Measurements from ENCODE around the gene GNG4.
"Not testable (repeated sequence)": the region's sequence is repeated elsewhere in the genome, so short reads cannot be mapped to it uniquely, and the experiment has no call there.

Gene GNG4

DNA sequence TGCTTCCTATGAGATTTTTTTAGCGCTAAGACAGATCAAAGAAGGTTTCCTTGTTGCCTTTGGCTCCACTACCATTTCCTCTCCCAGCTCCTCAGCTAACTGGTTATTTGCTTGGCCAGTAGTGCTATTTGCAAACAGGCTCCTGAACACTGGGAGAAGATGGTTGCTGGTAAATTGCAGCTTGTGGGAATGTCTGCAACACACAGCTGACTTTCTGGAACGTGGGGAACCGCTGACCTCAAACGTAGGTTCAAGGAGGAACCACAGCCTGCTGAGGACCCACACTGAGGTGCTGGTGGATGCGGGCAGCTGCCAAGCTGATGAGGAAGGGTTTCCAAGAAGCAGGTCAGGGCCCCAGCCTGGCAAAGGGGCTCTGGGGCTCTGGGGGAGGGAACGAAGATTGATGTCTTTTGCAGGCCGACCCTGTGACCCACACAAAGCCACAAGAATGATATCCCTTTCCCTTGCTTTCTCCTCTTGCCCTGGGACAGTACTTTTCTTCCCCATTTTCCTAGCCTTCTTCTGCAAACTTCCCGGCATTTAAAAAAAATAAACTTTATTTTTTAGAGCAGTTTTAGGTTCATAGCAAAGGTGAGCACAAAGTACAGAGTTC is 24.8 kb downstream of the GNG4 start:
- DNase-seq, result no peak

DNA sequence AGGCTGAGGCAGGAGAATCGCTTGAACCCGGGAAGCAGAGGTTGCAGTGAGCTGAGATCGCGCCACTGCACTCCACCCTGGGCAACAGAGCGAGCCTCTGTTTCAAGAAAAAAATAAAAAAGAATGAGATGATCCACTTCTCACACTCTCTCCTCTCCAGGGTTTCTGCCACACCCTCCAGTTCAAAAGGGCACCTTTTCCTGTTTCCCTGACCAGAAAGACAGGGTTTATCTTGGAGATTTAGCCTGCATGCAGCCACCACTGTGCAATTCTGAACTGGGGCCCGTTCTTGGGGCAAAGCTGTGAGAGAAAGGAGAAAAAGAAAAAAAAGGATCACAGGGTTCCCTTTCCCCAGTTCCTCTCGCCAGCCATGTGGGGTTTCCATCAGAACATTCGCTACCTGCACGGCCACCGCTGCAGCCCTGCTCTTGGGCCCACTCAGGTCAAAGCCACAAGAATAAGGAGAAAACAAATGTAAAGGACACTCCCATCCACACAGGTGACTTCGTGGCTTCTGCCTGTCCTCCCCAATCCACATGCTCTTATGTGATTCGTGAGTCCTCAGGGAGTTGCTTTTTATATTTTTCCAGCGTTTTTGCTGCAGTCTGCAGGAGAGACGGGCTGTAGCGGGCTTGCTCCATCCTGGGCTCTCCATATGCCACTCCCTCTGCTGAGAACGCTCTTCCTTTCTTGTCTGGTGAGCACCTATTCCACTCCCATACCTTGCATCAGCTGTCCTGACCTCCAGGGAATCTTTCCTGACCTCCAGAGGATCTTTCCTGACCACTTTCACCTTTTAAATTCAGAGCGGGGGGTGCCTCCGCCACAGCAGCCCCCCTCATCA is 26.4 kb downstream of the GNG4 start:
- DNase-seq, result no peak

DNA sequence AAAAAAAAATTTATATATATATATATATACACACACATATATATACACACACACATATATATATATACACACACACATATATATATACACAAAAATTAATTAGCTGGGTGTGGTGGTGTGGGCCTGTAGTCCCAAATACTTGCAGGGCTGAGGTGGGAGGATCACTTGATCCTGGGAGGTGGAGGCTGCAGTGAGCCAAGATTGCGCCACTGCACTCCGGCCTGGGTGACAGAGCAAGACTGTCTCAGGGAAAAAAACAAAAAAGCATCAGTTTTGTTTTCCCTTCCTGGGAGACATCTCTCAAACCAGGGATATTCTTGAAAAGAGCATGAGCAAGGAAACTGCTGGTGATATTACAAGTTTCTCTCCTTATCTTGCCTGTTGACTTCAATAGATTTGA is 30.4 kb downstream of the GNG4 start:
- not testable (repeated sequence) for DNase-seq

DNA sequence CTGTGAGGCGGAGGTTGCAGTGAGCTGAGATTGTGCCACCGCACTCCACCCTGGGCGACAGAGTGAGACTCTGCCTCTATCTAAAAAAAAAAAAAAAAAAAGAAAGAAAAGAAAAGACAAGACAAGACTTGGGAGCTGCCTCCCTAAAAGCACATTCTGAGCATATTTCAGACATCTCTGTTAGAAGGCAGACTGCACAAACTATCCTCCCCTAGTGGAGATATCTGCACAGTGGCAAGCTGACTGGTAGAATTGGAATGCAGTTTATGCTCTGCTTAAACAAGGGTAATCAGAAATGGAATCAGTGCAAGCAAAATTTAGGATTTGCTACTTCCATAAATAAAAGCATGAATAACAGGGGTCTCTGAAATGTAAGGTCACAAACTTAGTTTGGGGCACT is 31.8 kb downstream of the GNG4 start:
- no peak for DNase-seq

DNA sequence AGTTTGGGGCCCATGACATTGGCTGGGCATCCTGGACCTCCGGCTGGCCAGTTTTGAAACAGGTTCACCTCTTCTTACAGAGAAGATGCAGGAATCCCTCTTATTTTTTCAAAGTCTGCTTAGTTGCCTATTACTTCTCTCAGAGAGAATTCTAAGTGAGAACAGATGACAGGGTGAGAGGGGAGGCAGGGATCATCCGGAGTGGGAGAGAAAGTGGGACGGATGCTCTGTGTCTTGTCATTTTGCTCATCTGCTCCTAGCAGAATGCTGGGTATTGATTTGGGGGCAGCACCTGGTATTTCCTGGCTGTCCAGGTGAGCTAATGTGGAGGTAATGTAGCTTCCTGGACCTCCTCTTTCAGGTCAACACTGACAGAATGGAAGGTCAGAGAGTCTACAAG is 32.4 kb downstream of the GNG4 start:
- no peak for DNase-seq

DNA sequence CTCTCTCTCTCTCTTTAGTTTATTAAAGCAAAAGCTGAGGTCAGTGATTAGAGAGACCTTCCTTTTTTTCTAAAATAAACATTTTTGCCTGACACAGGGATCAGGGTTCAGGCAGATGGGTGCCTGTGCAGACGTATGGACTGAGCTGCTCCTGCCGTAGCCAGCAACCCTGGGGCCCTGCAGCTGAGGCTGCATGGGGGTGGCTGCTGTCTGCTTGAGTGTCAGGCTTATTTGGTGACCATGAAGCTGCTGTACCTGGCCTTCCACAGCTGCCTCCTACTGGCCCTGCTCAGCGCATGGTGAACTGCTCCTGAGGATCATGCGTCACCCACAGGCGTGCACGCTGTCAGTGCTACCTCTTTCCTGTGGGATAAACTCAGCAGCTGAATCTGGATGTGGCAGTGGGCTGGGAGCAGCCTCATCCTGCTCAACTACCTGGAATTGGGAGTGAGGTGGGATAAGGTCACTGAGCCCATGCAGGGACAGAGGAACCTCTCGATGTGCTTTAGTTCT is 35.1 kb downstream of the GNG4 start:
- DNase-seq, result no peak

DNA sequence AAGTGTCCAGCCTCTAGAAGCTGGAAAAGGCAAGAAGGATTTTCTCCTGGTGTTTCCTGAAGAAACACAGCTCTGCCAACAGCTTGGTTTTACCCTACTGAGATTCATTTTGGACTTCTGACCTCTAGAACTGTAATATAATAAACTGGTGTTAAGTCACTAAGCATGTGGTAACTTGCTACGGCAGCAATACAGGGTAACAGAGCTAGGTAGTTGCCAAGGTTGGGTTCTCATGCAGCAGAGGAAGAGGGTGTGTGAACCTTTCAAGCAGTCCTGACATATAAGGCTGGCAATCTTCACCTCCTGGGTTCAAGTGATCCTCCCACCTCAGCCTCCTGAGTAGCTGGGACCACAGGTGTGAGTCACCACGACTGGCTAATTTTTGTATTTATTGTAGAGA is 36.0 kb downstream of the GNG4 start:
- no peak for DNase-seq

DNA sequence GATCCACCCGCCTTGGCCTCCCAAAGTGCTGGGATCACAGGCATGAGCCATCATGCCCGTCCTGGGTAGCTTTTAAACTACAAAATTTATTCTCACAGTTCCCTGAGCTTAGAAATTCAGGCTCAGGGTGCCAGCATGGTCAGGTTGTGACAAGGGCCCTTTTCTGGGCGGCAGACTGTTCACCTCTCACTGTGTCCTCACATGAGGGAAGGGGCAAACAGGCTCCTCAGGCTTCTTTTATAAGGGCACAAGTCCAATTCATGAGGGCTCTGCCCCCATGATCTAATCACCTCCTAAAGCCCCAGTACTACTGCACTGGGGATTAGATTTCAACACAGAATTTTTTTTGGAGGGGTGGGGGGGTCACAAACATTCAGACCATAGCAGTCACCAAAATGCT is 36.8 kb downstream of the GNG4 start:
- DNase-seq, result no peak

DNA sequence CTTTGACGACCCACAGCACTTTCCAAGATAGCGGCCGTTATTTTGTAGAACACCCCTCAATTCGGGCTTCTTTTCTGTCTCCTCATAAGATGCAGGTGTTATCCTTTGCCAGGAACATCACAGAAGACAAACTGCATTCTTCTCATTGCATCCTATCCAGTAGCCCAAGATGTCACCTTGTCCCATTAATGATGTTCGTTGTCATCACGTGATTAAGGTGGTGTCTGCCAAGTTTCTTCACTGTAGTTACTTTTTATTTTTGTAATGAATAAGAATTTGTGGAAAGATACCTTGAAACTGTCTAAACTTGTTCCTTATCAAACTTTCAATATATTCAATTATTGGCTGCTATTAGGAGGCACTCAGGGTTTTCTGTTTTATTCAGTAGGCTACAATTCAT is 39.4 kb downstream of the GNG4 start:
- no peak for DNase-seq

DNA sequence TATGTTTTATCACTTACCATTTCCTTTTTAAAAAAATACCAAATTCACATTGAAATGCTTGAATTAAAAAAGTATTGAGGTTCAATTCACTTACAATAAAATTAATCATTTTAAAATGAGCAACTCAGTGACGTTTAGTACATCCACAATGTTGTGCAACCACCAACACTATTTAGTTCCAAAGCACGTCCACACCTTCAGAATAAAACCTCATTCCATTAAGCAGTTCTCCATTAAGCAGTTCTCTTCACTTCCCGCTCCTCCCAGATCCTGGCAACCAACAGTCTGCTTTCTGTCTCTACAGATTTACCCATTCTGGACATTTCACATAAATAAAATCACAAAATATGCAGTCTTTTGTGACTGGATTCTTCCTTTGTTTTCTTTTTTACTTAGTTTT is 41.3 kb downstream of the GNG4 start:
- DNase-seq, result no peak

DNA sequence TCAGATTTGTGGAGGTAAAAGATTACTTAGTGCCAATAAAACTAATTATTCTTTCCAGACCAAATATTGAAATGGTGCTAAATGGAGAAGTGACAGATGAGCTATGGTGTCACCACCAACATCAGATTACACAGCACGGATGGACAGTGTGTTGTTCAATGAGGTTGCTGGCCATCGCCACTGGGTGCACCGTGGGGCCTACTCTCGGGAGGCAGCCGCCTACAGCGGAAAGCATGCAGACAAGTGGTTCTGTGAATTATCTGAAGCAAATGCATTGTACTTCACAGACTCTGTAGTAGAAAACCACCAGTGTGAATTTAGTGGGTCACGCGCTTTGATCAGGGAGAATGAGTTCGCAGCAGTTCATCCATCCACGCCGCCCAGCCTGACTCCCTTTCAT is 42.3 kb downstream of the GNG4 start:
- no peak for DNase-seq

DNA sequence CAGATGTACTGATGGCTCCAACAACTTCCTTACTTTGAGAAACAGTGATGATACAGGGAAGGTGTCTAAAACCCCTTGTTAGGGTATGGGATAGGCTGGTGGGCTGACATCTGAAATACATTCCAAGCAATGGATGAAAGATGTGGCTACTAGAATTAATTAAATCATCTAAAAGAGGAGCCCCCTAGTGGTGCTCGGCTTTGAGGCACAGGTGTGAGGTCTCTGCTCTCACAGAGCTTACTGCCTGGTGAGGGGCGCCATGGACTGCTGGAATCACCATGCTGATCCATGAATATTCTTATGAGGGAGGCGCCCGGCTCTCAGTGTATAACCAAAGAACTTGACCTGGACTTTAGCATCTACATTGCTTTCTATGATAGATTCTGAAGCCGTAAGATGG is 48.5 kb downstream of the GNG4 start:
- no peak for DNase-seq

DNA sequence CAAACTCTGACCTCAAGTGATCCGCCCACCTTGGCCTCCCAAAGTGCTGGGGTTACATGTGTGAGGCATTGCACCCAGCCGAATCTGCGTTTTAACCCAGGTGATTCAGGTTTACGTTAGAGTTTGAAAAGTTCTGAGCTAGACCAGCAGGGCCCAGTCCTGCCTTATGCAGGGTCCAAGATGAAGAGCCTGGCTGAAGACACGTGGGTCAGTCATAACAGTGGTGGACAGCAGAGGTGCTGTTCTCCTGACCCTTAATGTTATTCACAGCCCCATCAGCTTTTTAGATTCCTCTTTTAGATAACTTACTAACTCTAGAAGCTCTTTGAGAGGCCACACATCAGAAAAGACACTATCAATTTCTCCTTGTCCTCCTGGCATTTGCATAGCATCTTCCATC is 50.0 kb downstream of the GNG4 start:
- no peak for DNase-seq

DNA sequence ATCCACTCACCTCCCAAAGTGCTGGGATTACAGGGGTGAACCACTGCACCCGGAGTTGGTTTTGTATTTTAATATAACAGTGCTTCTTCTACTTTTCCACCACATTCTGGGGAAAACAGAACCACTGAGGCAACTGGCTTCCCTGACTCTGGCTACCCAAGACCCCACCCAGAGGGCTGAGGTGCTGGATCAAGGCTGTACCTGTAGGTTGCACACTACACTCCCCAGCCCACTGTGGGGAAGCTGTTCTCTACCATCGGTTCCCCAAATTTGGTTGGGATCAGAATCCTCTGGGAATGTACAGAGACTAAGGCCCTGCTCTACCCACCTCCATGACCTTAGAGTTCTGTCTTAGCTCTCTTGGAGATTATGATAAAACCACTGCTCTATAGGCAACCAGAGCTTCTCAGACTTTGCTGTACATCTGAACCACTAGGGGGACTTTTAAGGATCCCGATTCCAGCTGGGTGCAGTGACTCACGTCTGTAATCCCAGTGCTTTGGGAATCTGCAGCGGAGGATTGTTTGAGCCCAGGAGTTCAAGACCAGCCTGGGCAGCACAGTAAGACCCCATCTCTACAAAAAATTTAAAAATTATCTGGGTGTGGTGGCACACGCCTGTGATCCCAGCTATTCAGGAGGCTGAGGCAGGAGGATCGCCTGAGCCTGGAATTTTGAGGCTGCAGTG is 51.6 kb downstream of the GNG4 start:
- DNase-seq, result no peak

DNA sequence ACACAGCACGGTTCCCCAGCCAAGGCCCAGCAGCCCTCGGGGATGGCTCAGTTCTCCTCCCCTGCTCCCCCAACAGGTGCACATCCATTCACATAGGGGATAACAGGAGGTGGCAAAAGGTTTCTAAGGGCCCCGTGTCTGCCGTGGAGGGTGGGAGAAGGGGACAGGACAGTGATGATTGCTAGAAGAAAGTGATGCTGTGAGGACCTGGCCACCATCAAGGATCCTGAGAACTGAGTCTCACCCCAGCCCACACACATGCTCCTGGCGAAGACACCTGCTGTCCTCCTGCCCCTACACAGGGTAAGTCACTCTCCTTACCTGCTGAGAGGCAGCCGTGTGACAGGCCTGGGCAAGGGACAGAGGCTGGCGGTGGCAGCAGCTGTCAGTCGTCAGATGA is 54.5 kb downstream of the GNG4 start:
- no peak for DNase-seq

DNA sequence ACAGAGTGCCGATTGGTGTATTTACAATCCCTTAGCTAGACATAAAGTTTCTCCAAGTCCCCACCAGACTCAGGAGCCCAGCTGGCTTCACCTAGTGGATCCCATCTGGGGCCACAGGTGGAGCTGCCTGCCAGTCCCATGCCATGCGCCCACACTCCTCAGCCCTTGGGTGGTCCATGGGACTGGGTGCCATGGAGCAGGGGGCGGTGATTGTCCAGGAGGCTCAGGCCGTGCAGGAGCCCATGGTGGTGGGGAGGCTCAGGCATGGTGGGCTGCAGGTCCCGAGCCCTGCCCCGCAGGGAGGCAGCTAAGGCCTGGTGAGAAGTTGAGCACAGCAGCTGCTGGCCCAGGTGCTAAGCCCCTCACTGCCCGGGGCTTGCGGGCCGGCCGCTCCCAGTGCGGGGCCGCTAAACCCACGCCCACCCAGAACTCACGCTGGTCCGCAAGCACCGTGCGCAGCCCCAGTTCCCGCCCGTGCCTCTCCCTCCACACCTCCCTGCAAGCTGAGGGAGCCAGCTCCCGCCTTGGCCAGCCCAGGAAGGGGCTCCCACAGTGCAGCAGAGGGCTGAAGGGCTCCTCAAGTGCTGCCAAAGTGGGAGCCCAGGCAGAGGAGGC is 55.2 kb downstream of the GNG4 start:
- DNase-seq, result not testable (repeated sequence)

DNA sequence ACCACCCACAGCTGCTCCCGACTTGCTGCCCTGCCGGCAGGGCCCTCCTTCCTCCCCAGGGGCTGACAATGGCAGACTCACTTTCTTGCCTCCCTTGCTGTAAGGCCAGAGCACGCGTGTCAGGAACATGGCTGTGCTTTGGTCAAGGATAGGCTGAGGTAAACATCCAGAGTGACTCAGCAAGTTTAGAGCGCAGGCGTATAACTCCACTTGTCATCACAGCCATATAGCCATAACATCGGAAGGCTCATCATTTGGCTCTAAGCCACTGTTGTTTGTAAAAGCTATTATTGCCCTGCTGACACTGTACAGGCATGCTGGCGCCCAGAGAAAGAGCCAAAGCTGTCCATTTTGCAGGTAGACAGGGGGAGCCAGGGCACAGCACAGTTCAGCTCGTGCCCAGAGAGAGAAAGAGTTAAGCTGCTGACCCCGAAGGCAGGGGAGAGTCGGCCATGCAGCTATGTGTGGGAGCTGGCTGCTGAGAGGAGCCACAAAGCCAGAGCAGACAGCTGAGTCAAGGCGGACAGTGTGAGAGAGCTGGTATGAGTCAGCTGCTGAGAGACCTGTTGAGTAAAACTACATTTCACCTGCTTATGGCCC is 60.6 kb downstream of the GNG4 start:
- peak; percentile 35 for DNase-seq

DNA sequence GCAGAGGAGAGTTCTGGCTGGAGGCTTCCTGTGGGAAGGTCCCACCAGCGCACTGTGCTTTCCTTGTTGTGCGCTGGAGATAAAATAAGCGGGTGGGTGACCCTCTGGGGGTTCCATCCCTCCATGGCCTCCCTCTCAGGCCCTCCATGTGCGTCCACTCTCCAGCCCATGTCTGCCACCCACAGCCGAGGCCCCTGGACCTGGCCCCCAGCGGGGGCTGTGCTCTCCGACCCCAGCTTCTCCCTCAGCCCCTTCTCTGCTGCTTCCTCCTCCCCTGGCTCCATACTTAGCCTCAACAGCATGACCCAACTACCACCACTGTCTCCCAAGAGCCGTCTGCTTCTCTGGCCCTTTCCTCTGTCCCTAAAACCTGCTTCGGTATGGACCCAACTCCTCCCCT is 61.4 kb downstream of the GNG4 start:
- DNase-seq, result no peak

DNA sequence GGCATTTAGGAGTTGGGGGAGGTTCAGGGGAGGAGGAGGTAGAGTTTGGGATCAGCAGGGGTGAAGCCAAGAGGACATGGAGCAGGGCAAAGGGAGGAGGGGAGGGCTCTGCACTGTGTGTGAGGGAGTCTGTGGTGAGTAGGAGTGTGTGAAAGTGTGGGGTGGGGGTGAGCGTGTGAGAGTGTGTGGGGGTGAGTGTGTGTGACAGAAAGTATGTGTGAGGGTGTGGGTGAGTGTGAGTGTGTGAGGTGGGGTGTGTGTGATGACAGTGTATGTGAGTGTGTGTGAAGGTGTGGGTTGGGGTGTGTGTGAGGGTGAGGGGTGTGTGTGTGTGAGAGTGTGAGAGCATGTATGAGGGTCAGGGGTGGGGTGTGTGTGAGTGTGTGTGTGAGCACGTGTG is 62.6 kb downstream of the GNG4 start:
- DNase-seq, result no peak

DNA sequence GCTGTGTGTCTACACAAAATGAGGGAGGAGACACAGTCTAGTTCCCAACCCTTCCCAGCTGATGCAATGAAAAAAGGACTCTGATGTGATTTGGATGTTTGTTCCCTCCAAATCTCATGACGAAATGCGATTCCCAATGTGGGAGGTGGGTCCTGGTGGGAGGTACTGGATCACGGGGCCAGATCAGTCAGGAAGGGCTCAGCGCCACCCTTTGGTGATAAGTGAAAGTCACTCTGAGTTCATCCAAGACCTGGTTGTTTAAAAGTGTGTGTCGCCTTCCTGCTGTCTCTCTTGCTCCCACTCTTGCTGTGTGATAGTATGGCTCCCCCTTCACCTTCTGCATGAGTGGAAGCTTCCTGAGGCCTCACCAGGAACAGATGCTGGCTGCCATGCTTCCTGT is 63.2 kb downstream of the GNG4 start:
- DNase-seq, result no peak

DNA sequence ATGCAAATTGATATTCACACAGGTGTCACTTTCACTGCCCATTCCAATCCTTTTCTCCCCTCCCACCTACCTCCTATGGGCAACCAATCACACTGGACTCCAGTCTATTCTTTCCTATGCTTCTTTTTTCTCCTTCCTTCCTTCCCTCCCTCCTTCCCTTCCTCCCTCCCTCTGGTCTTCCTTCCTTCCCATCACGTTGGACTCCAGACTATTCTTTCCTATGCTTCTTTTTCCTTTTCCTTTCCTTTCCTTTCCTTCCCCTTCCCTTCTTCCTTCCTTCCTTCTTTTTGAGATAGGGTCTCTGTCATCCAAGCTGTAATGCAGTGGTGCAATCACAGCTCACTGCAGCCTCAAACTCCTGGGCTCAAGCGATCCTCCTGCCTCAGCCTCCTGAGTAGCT is 64.6 kb downstream of the GNG4 start:
- DNase-seq, result no peak

DNA sequence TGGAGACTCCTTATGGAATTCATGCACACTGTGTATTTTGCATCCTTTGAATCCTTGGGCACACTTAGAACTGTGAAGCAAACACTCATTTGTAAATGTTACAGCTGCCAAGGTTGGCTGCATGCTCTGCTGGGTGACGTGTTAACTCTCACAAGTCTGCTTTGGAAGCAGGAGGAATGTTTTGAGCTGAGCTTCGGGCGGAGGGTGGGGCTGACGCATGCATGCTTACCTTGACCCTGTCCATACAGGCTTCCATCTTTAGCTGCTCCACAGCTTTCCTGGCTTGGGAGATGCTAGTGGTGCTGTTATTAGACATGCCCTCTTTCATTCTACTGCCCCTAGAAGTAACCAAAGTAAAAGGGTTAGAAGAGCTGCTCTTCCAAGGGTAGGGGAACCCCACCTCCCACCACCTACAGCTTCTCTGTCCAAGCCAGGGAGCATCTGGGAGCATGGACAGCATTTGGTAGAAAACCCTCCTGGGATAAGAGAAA is 66.0 kb downstream of the GNG4 start:
- no peak for DNase-seq

DNA sequence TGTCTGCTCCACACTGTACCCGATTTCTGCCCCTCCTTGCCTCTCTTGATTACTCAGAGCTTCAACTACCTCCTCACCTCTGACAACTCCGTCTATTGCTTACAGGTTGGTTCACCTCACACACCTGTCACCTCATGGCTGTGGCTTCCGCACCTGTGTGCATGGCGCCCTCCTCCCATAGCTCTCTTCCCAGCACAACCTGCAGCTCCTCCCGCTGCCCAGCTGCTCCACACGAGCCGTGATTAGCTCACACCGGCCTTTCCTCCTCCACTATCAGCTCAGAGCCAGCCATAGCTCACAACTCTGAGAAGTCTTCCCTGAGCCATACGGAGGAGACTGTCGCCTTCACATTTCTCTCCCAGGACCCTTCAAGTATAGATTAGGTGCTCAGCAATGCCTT is 67.5 kb downstream of the GNG4 start:
- DNase-seq, result no peak
